Bronchial epithelial cell (primary cell): ENCODE results near the gene TRPV4. TPM values are rescaled to one million over a fixed set of nuclear protein-coding genes. Genes with fewer than 3 reads are reported as not detected.
"Not testable (repeated sequence)": the region's sequence is repeated elsewhere in the genome, so short reads cannot be mapped to it uniquely, and the experiment has no call there.

Experiments used
- DNase-seq: peaks from one replicate; pipeline ENCODE4 v3.0.0-alpha.2; 2010; ENCODE audit warnings: low read depth
- FAIRE-seq: peaks from 2 replicates; lab custom pipeline; 2011; peaks lifted over from hg19 to GRCh38; lab: Jason Lieb, UNC
- H3K27me3 ChIP-seq: 2 replicates; pipeline ENCODE4 v1.5.1; 2011; ENCODE audit warnings: low read length; ENCODE audit not compliant: control insufficient read depth, insufficient read depth
- H3K36me3 ChIP-seq: 2 replicates; pipeline ENCODE4 v1.5.1; 2011; ENCODE audit warnings: low read length; ENCODE audit not compliant: control insufficient read depth, insufficient read depth
- H3K4me3 ChIP-seq: 2 replicates; pipeline ENCODE4 v1.5.1; 2011; ENCODE audit warnings: mild to moderate bottlenecking, low read depth, low read length, control low read depth
- total RNA-seq: library from RNA; depleted of rRNA; stranded (reverse); fragments of >200 nt; gene quantifications from 2 replicates; pipeline ENCODE4 v1.2.1, GENCODE V29; 2014
- TF ChIP-seq, protein P1 (sequence below): IDR thresholded peaks from 2 replicates; pipeline ENCODE4 v1.5.1; 2011; ENCODE audit warnings: mild to moderate bottlenecking, moderate library complexity, low read length, control low read depth, inconsistent platforms; ENCODE audit not compliant: insufficient read depth, severe bottlenecking

TRPV4 gene
- total RNA-seq, 1 donor from 2014 or later: 0.53 TPM

DNA sequence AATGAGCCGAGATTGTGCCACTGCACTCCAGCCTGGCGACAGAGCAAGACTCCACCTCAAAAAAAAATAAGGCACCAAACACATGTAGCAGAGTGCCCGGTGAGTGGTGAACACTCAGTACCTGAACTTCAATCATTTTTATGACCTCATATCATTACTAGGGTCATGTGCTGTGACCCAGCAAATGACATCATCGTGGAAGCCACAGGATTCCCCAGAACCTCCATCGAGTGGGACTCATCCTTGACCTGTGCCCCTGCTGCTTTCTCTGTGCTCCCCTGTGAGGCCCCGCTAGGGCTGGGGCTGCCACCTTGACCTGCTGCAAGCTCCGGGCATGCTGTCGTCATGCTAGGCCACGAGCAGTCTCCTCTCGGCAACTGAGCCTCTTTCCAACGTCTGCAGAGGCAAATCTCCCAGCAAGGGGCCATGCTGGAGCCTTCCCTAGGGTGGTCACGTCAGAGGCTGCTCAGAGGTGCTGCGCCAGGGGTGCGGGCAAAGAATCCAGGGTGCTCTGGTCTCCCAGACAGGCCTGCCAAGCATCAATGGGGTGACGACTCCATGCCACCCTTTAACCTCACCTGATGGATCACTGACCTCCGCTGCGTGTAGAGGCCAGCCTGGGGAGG is 28.6 kb upstream of the TRPV4 start:
- H3K27me3 ChIP-seq: no peaks in the 10 kb centered on the region
- peaks cover 20% of the 10 kb centered on the region for H3K36me3 ChIP-seq

DNA sequence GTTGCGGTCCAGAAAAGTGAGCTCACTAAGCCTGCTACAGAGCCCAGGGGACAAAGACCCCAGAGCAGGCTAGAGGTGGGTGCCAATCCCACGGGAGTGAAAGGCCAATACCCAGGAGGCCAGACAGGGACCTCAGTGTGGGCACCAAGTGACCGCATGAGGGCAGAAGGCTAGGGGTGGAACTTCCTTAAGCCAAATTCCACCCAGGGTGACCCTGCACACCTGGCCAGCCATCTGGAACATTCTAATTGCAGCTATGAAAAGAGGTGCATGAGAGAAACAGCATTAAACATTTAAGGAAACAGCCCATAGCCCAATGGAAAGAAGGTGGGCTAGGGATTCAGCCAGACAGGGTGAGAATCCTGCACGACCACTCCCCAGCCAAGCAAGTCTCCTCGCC is 27.8 kb upstream of the TRPV4 start:
- TF ChIP-seq, protein P1, sequence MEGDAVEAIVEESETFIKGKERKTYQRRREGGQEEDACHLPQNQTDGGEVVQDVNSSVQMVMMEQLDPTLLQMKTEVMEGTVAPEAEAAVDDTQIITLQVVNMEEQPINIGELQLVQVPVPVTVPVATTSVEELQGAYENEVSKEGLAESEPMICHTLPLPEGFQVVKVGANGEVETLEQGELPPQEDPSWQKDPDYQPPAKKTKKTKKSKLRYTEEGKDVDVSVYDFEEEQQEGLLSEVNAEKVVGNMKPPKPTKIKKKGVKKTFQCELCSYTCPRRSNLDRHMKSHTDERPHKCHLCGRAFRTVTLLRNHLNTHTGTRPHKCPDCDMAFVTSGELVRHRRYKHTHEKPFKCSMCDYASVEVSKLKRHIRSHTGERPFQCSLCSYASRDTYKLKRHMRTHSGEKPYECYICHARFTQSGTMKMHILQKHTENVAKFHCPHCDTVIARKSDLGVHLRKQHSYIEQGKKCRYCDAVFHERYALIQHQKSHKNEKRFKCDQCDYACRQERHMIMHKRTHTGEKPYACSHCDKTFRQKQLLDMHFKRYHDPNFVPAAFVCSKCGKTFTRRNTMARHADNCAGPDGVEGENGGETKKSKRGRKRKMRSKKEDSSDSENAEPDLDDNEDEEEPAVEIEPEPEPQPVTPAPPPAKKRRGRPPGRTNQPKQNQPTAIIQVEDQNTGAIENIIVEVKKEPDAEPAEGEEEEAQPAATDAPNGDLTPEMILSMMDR: no peak

More for the DNA sequence above, 28.6 kb upstream of the TRPV4 start:
- TF ChIP-seq, protein P1: no peak
- H3K4me3 ChIP-seq: no peak overlapping the region
- DNase-seq: no peak
- no peak for FAIRE-seq

DNA sequence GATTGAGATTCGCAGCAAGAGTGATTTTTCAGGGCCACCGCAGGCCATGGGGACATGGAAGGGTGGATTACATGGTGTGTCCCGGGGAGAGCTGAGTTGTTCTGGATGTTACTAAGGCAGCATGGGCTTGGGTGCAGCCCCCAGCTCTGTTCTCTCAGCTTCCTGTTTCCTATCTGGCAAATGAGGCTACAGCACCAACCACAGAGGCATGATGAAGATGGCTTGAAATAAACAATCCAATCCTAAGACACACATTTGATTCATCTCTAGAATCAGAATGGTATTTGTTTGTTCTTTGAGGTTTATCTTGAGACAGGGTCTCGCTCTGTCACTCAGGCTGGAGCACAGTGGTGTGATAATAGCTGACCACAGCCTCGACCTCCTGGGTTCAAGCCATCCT is 25.6 kb upstream of the TRPV4 start:
- H3K36me3 ChIP-seq: peaks cover 30% of the 10 kb centered on the region
- no peak for FAIRE-seq

More for the DNA sequence above, 27.8 kb upstream of the TRPV4 start:
- no peak overlapping the region for H3K4me3 ChIP-seq
- DNase-seq (no peak), FAIRE-seq (no peak)
- H3K36me3 ChIP-seq: peaks cover 24% of the 10 kb centered on the region
- H3K27me3 ChIP-seq: no peaks in the 10 kb centered on the region

DNA sequence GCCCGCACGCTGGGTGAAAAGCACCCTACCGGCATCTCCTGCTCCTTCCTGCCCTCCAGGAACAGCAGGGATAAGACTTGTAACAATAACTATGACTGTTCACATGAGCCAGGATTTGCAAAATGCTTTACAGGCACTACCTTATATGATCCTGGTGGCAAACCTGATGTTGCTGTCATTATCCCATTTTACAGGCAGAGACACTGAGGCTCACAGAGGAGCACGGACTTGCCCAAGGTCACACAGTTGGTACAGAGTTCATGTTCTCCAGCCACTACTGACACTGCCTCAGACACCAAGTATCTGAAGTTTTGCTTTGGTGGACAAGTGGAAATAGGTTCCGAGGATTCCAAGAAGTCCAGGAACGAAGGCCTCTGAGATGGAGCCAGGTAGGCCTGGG is 24.5 kb upstream of the TRPV4 start:
- H3K27me3 ChIP-seq: no peaks in the 10 kb centered on the region
- TF ChIP-seq, protein P1: no peak
- H3K36me3 ChIP-seq: peaks cover 32% of the 10 kb centered on the region
- DNase-seq (no peak), FAIRE-seq (no peak)
- H3K4me3 ChIP-seq: no peak overlapping the region

More for the DNA sequence above, 25.6 kb upstream of the TRPV4 start:
- Histone ChIP-seq H3K27me3 (no peaks in the 10 kb centered on the region), H3K4me3 (no peak overlapping the region)
- DNase-seq: no peak
- TF ChIP-seq, protein P1: no peak

DNA sequence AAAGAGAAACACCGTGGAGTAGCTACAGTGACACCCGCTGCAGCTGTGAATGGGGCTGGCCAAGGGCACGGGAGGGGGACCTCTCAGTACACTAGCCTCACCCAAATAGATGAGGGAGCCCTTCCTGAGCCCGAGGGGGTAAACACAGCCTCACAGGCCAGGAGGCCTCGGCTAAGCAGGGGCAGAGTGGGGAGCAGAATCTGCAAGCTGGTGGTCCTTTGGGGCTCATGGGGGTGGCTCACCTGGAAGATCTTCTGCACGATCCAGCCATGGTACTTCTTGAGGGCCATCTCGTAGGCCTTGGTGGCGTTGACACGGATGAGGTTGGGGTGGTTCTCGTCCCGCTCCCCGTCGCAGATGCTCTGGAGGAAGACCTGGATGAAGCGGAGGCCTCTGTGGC is 22.2 kb upstream of the TRPV4 start:
- TF ChIP-seq, protein P1: no peak
- no peak overlapping the region for H3K4me3 ChIP-seq
- no peaks in the 10 kb centered on the region for H3K27me3 ChIP-seq
- H3K36me3 ChIP-seq: peaks cover 29% of the 10 kb centered on the region
- DNase-seq: no peak
- FAIRE-seq: no peak

DNA sequence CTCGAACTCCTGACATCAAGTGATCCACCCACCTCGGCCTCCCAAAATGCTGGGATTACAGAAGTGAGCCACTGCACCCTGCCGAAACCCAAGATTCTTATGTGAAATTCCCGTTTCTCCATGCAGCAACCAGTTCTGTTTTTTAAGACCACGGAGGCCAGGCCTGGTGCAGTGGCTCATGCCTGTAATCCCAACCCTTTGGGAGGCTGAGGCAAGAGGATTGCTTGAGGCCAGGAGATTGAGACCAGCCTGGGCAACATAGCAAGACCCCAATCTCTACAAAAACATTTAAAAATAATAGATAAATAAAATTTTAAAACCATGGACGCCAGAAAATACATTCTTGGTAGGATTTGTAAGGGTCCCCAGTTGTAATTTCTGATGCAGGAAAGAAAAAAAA is 17.3 kb upstream of the TRPV4 start:
- DNase-seq, H3K36me3 ChIP-seq, H3K4me3 ChIP-seq, H3K27me3 ChIP-seq, FAIRE-seq: not testable (repeated sequence)
